HG03196 (cell line): Measurements from ENCODE around the gene YWHAH.

Experiments used
- ATAC-seq: cut with Tn5 transposase; IDR thresholded peaks from one replicate; pipeline ENCODE4 v1.9.1; 2021; ENCODE audit not compliant: unreplicated experiment

YWHAH gene

DNA sequence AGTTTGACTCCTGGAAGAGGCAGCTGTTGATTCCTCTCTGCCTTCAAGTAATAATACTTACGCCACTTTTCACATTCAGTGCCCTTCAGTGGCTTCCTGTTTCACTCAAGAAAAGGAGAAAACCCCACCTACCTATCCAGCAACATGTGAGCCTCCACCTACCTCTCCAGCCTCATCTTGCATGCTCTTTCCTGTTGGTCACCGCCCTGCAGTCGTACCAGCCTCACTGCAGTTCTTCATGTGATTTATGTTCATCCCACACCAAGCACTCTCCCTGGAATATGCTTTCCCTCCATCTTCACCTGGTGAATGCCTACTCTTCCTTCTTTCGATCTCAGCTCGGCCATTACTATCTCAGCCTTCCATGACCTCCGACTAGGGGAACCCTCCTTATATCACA lies 21.8 kb upstream of the YWHAH start:
- no peak for ATAC-seq

DNA sequence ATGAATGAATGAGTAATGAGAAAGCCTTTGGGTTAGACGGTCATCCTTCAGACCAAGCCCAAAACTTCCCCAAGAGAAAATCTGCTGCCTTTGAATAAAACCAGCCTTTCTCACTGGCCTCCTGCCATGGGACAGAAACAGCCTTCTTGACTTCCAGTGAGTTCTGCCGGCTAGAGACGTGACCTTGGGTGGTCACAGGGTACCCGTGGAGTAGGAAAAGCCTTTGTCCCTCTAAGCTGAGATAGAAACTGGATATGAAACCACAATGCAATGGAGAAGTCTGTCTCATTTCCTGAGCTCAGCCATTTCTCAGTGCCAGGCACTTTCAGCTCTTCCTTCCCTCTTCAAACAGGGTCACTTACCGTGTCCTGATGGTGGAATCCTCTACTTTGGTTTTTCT lies 21.2 kb upstream of the YWHAH start:
- no peak for ATAC-seq

DNA sequence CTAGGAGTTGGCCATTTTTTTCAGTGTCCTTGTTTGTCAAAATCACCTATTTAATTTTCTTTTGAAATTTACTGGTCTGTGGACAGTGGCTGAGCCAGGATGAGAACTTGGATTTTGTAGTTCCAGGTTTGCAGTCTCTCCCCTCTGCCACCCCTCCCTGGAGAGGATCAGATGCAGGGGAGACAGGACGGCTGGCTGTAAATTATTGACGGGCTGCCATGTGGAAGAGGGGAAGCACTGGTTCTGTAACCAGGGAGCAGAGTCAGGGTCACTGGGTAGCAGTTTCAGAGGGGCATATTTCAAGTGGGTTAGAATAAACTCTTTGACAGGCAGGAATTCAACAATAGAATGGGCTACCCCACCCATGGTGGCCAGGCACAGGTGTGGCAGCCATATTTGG lies 20.6 kb upstream of the YWHAH start:
- ATAC-seq = no peak

DNA sequence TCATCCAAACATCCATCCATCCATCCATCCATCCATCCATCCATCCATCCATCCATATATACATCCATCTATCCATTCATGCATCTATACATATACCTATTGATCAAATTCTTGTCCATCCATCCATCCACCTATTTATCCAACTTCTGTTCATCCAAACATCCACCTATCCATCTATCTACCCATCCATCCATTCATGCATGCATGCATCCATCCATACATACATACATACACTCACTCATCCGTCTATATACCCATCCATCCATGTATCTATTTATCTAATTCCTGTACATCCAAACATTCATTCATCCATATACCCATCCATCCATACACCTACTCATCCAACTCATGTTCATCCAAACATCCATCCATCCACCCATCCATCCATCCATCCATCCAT lies 19.3 kb upstream of the YWHAH start:
- ATAC-seq = no peak

DNA sequence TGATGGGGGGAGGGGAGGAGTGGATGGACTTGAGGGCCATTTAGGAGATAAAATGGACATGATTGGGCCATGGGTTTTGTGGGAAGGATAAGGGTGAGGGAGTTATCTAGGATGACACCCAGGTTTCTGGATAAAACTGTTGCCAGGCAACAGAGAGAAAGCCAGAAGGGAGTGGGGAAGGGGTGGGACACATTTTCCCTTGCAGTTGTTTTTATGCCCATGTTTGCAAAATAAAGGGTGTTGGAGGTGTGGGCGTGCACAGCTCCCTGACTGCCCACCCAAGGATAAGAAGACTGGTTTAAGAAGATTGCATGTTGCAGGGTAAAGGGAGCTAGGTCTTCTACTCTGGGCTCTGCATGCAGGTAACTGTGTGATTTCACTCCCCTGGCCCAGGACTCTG lies 18.3 kb upstream of the YWHAH start:
- ATAC-seq = no peak

DNA sequence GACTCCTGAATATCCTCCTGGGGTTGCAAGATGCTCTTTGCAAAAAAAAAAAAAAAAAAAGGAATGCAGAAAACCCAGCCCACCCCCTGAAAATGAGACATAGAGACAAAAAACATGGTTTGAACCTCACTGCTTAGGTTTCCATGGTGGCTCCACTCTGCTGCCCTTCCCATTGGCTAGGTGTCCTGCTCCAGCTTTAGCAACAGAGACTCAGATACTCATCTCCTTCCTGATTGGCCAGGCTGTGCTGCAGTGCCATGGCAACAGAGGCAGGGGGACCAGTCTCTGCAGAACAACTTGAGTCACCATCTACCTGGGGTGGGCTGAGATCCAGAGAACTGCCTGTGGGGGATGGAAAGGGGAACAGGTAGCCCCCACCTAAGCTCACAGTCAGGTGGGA lies 17.4 kb upstream of the YWHAH start:
- no peak for ATAC-seq

DNA sequence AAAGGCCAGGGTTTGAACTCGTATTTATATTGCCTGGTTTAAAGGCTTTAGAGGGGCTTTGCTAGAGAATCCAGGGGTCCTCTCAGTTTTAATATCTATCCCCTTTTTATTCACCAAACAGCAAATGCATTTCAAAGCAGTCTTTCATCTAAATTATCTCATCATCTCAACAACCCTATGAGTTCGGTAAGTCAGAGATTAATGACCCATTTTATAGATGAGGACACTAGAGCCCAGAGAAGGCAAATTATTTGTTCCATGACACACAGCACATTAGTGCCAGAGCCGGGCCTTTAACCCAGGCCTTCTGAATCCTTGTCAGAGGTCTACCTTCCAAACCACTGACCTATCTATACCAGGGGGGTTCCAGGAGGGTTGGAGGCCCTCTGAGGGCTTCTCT lies 16.8 kb upstream of the YWHAH start:
- no peak for ATAC-seq

DNA sequence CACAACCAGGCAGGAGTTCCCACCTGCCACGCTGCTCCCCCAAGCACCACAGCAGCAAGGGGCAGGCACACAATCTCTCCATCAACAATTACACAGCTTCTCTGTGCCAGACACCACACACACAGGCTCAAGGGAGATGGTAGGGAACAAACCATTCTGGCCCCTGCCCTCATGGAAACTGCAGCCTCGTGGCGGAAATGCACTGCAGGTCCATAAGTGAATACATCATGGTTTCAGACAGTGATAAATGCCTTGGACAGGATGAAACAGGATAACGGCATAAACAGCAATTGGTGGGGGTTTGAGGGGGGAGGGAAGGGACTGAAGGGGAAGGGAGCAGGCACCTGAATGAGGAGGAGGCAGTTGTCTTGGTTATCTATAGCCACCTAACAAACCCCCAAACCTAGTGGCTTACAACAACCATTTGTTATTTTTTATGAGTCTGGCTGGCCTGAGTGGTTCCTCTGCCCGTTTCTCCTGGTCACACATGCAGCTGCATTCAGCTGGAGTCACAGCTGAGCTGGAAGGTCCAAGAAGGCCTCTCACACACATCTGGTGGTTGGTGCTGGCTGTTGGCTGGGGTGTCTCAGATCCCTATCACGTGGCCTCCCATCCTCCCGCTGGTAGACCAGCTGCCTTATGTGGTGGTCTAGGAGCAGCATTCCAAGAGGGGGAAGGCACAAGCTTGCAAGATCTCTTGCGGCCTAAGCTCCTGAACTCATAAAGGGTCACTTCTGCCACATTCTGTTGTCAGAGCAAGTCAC lies 15.0 kb upstream of the YWHAH start:
- no peak for ATAC-seq

DNA sequence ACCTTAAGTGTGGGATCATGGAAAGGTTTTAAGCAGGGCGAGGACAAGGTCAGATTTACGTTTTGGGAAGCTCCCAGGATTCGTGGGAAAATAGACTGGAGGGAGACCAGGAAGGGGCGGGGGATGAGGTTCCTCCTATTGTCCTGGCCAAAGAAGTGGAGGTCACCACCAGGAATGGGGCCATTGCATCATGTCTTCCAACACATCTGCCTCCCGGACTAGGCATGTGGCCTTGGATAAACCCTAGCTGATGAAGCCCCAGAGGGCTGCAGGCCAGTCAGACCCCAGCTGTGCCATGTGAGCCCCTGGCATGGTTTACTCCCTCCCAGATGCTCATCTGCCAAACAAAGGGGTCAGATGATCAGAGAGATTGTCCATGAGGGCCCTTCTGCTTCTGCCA lies 11.5 kb upstream of the YWHAH start:
- no peak for ATAC-seq

DNA sequence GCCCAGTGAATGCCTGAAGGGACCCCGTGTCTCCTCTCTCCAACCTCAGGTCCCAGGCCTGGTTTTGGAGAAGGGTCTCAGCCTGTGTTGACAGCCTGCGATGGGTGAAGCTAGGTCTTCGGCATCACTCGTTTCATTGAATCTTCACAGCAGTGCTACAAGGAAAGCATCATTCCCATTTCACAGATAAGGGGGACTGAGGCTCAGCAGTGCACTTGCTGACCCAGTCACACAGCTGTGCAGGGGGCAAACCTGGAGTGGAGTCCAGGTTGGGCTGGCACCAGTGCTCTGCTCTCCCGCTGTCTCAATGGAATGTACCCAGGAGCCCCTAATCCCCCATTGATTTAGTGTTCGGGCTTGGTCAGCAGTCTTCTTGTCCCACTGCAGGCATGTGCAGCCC lies 10.9 kb upstream of the YWHAH start:
- no peak for ATAC-seq

DNA sequence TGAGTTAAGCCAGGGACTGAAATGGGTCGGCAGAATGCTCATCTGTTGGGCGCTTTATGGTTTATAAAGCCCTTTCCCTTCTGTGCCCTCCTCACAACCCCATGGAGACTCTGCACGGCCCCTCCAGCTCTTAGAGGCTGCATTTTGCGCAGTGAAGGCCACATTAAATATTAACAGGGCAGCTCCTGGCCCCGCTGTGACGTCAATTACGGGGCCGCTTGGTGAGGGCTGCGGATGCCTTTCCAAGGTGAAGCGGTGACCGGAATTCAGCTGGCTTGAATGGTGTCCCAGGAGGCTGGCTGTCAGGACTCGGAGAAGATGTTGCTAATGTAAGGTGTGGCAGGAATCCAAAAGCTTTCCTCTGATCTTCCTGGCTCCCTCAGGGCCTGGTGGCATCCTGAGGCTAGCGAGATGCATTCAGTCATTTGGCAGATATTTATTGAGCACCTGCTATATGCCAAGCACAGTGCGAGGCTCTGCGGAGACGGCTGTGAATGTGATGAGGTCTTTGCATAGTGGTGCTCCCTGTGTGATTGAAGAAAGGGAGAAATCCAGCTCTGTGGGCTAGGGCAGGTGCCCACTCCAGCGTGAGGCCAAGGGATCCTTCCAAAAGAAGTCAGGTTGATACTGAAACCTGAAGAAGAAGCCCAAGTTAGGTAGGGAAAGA lies 10.4 kb upstream of the YWHAH start:
- ATAC-seq = no peak

DNA sequence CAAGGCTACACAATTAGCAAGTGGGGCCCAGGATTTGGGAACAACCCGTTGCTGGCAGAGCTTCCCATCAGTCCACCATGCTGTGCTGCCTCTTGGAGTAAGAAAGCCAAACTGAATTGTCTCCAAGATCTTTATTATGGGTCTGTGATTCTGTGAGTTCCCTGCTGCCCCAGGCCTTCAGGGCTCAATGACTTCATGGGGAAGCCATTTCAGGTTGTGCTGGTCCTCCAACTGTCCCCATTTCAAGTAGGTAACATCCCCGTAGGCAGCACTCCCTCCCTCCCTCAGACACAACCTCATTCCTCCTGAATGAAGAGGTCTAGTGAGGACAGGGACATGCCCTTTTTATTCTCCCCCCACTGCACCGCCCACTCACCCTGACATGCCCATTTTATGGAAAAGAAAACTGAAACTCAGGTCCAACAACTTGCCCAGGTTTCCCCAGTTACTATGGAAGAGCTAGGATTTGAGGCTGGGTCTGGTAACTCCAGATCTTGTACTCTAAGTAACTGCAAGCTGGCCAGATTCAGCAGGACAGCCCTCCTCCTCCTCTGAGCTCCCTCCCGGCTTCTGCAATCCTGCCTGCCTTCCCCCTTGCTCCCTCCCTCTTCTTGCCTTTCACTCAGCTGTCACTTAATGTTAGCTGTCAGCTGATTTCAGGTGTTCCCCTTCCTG lies 8.2 kb upstream of the YWHAH start:
- ATAC-seq = no peak

DNA sequence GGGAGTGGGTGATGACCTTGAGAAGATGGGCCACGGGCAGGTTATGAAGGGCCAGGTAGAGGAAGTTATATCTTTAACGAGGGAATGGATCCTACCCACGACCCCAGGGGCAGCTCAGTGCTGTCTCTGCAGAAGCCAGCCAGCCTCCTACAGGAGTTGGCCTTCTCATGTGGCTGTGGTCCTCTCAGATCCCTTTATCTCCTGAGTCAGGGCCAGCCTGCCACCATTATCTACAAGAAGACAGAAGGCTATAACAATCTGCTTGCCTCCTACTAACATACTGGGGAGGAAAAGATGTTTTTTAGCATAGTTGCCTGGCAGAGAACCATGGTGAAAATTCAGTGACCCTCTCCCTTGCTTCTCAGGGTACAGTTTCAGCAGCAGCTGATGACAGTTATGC lies 7.0 kb upstream of the YWHAH start:
- ATAC-seq = no peak

DNA sequence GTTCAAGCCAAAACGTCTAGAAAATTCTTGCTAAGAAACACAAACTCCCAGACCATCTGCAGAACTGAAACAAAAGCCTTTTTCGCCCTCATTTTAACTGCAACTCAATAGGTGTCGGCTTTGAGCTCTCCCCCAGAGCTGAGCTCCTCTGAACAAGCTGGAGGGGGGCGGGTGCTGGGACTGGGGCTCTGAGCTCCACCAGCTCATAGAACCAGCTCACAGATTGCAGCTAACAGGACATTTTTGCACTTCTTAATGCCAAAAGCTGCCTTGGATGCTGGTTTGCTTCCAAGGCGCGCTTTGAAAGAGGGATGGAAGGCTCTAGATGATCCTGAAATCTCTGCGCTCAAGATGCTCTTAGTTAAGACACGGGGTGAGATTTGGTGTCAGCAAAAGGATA lies 6.0 kb upstream of the YWHAH start:
- no peak for ATAC-seq

DNA sequence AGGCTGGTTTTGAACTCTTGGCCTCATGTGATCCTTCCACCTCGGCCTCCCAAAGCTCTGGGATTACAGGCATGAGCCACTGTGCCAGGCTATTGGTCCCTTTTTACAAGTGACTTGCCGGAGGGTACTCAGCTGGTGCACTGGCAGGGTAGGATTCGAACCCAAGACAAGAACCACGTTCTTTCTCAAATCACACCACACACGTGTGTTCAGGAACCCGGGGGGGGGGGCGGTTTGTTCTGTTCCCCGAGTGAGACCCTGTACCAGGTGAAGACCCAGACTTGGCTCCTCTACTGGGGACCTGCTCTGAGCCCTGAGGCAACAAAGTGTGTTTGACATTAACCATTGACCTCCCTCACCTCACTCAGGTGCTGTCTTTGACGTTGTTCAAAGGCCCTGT lies 3.8 kb upstream of the YWHAH start:
- ATAC-seq = no peak

DNA sequence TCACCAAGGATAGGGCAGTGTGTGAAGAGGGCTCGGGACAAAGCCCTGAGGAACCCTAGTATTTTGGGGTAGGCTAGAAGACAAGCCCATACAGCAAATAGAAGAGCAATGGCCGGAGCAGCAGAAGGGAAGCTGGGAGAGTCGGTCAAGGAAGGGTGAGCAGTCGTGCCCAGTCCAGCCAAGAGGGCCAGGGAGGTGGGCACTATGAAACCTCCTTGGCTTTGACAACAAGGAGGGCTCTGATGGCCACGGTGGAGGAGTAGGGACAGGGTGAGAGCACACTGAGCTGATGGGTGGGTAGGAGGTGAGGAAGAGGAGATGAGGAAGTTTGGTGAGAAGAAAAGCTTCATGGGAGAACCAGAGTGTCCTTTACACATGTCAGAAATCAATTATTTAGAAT lies 2.2 kb upstream of the YWHAH start:
- ATAC-seq = no peak

DNA sequence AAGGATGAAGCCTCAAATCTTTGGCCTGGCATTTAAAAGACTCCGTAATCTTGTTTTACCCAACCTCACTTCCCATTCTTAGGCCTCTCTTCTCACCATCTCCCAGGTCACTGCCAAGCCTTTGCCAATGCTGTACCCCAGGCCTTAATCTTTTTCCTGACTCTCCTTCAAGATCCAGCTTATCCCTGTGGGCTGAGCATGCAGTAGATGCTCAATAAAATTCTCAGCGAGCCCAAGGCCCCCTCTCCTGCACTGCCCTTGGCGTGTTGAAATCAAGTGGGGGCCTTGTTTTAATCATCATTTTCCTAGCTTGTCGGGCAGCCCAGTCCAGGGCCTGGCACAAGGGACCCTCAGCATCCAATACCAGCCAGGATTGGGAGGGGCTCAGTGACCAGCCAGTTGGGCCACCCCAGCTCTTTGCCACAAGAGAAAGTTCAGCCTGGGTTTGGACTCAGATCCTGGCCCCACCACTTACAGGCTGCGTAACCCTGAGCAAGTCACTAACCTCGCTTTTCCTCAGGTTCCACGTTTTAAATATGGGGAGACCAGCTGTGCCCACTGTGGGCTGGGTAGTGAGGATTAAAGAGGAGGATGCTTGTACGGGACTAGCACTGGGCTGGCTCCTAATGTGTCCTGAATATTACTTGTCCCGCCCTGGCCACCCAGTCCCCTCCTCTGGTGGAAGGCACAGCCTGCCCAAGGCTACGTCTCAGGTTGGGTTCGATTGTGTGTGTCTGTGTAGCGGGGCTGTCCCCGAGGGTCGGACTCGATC lies 943 bp upstream of the YWHAH start:
- no peak for ATAC-seq

DNA sequence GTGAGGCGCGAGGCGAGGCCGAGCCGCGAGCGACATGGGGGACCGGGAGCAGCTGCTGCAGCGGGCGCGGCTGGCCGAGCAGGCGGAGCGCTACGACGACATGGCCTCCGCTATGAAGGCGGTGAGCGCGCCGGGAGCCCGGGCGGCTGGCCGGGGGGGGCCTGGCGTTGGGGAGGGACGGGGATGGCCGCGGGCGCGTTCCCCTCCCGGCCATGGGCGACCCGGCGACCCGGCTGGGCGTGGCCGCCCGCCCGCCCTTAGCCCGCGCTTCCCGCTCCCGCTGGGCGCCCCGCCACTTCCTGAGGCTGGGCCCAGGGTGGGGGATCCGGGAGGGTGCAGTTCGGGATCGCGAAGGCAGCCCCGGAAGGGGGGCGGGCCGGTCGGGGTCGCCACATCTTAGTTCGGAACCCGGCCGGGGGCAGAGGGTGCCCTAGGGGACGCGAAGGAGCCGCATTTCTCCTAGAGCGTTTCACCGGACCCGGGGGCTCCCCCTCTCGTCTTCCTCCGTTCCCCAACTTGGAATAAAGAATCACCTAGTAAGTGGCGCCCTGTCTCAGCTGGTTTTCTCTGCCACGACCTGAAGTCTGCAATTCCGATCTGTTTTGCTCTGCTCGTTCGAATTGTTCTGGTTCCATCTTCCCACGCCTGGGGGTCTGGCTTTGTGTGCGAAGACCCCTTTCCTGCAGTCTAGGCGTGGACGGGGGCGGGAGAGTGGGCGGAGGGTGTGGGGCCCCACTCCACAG lies 536 bp downstream of the YWHAH start:
- ATAC-seq = peak; percentile 25

DNA sequence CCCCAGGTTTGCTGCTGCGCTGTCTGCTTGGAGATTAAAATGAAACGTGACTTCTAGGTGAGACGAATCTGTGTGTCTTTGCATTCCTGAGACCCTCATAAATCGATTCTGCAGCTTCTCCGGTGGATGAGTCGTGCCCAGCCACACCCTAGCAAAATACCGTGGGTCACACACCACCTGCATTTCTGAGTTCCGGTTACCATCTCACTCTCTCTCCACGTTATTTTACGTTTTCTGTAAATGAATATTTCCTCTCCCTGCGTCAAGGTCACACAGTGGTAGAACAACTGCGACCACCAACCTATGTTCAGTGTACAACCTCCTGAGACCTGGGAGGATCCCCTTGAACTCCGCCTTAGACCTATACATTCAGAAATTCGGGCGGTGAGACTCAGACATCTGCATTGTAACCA lies 1.1 kb downstream of the YWHAH start:
- no peak for ATAC-seq

DNA sequence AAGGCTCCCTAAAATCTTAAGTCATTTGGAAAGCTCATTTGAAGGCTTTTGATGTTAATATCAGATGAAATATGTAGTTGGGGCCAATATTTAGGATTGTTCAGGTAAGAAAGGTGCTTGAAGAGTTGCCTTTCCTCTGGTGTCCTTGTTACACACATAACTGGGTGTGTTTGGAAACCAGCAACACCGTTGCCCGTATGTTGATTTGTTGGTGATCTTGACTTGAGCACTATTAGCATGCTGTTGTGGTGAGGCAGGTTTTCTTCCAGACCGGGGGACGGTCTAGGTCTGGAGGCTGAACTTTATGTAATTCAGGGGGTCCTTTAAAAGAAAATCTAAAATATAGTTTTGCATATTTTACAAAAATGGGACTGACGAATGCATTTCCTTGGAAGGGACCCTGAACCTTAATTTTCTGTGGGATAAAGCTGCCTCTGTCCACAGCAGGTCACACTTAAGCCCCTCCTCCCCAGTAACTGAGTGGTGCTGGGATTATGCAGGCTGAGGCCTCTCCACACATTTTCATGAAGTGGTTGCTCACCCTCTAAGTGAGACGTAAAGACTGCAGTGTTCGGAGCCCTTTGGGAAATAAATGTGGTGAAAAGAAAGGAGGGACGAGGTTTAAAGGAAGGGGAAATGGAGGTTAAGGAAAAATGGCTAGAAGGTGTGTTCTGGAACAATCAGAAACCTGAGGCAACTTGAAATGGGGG lies 1.8 kb downstream of the YWHAH start:
- ATAC-seq = no peak
